Measurements from ENCODE around the gene CRIP3. TPM values are rescaled to one million over a fixed set of nuclear protein-coding genes. Genes with fewer than 3 reads are reported as not detected.

The CRIP3 gene
- total RNA-seq, 1 experiment from 2014 or later: 16.9 TPM

DNA sequence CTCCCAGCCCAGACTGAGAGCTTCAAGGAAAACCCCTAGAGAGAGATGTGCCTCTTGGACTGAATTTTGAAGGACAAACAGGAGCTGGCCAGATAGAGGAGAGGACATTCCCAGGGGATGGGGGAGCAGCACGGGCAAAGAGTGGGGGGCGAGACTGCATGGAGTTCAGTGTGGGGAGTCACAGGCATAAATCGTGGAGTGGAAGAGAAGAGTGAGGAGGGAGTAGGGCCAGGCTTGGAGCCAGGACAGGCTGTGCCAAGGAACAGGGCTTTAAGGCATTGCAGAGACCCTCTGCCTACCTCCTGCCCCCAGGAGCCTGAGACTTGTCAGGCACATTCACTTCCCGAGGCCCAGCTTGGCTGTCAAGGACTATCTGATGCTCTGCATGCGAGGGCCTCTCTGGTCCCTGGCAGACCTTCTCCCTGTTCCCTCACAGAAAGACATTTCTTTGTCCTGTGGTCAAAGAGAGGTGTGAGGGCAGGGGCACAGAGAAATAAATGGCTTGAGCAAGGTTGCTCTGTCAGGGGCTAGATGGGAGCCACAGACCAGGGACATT lies 15.8 kb downstream of the CRIP3 start:
- WGBS (ENCODE audit: extremely low coverage, insufficient read length, low lambda C conversion rate): no CpG with 5 or more reads among the region's 5 CpGs
- Histone ChIP-seq H4K8ac (replicated peaks; ENCODE audit: insufficient read length, low read depth, low read length) (no peak overlapping the region), H2BK5ac (ENCODE audit: insufficient read length, low read length) (no peak overlapping the region), H3K27me3 (ENCODE audit: insufficient read depth, low read length) (no peaks in the 10 kb centered on the region), H2BK12ac (ENCODE audit: insufficient read length, low read depth, low read length) (no peak overlapping the region), H3K27ac (ENCODE audit: insufficient read length, low read depth, low read length) (no peak overlapping the region), H3K4me2 (ENCODE audit: insufficient read depth, insufficient read length, low read length) (no peak overlapping the region), H4K91ac (ENCODE audit: insufficient read length, low read depth, low read length) (no peak overlapping the region), H2AFZ (ENCODE audit: low read length) (no peak overlapping the region), H3K79me2 (ENCODE audit: insufficient read depth, low read length) (no peaks in the 10 kb centered on the region), H3K79me1 (ENCODE audit: insufficient read depth, low read depth, low read length, poor library complexity, severe bottlenecking) (no peaks in the 10 kb centered on the region), H2BK15ac (ENCODE audit: low read depth, low read length) (no peak overlapping the region), H3K18ac (ENCODE audit: insufficient read length, low read depth, low read length) (no peak overlapping the region), H4K20me1 (ENCODE audit: control insufficient read depth, insufficient read depth, insufficient read length) (peaks cover 4% of the 10 kb centered on the region), H3K14ac (ENCODE audit: insufficient read depth, low read length) (no peak overlapping the region), H3K23ac (ENCODE audit: insufficient read length, low read depth, low read length) (no peak overlapping the region), H2BK20ac (ENCODE audit: low read depth, low read length, poor library complexity, severe bottlenecking) (no peak overlapping the region), H3K23me2 (ENCODE audit: insufficient read length, low read depth, low read length, poor library complexity, severe bottlenecking) (no peaks in the 10 kb centered on the region), H3T11ph (ENCODE audit: low read length) (no peak overlapping the region), H2BK120ac (ENCODE audit: low read depth, low read length, poor library complexity, severe bottlenecking) (no peak overlapping the region), H2AK5ac (ENCODE audit: insufficient read length, low read length) (no peak overlapping the region), H3K56ac (ENCODE audit: insufficient read length, low read depth, low read length) (no peak overlapping the region), H4K5ac (ENCODE audit: insufficient read length, low read depth, low read length) (no peak overlapping the region), H3K9ac (ENCODE audit: extremely low read depth, insufficient read length, low read length) (no peak overlapping the region), H3K9me3 (ENCODE audit: control insufficient read depth, low read depth, low read length) (no peaks in the 10 kb centered on the region), H3K4ac (ENCODE audit: low read depth, low read length) (no peak overlapping the region), H3K4me1 (ENCODE audit: insufficient read depth, low read length) (no peaks in the 10 kb centered on the region)
- no peak for TF ChIP-seq CTCF (conservative IDR thresholded peaks at IDR 0.05)
- H3K36me3 Mint-ChIP-seq (ENCODE audit: insufficient read depth in 1 of 3, low read depth in 3 of 3): no peaks in the 10 kb centered on the region
- H3K4me3 Mint-ChIP-seq: no peak overlapping the region
- H3K9me3 Mint-ChIP-seq: no peaks in the 10 kb centered on the region
- DNase-seq: no peak
- H3K4me1 Mint-ChIP-seq: peaks cover 10 to 11% of the 10 kb centered on the region in 2 experiments
- no peak overlapping the region for H3K27ac Mint-ChIP-seq
- H3K27me3 Mint-ChIP-seq (ENCODE audit: low read depth): peaks cover 11% of the 10 kb centered on the region

Measured in H9 (cell line).